Coronary artery (tissue), 2 donors: ENCODE results near the gene RP9.

Experiments
- DNase-seq: peaks from one replicate; pipeline ENCODE4 v3.0.0-alpha.2; 2017; ENCODE audit warnings: low spot score
- H3K27ac ChIP-seq, 2 donors: fragments of 200-600 bp; sonication (generic); one replicate each; pipeline ENCODE4 v1.5.1; 2016 to 2019
- H3K4me3 ChIP-seq: fragments of 200-600 bp; sonication (generic); 2 replicates; pipeline ENCODE4 v1.5.1; 2016; ENCODE audit warnings: mild to moderate bottlenecking, moderate library complexity
- CTCF ChIP-seq: fragments of 200-600 bp; sonication (generic); IDR thresholded peaks from one replicate; pipeline ENCODE4 v1.5.1; 2019; ENCODE audit warnings: antibody characterized with exemption

RP9 gene

DNA sequence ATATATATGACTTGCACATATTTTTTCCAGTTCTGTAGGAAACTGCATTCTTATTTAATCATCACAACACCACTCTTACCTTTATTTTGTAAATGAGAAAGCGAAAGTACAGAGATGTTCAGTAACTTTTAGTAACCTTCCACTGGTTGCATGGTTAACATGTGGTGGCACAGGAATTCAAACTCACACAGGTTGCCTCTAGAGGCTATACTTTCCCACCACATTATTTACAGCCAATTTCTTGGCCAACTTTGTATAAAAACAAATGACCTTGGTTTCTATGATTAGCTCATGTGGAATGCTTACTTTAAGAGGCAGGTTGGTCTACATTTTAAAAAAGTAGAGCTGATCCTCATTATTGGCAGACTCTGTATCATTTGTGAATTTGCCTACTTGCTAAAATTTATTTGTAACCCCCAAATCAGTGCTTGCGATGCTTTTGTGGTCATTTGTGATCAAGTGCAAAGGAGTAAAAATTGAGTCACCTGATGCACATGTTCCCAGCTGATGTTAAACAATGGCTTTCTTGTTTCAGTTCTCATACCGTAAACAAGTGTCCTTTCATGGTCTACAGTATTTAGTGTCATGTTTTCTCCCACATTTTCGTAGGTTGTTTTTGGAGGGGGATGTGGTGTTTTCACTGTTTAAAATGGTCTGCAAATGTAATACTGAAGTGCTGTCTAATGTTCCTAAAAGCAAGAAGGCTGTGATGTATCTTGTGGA, 35.0 kb upstream of the RP9 start:
- DNase-seq = no peak
- Histone ChIP-seq H3K4me3 (no peak overlapping the region), H3K27ac (no peak overlapping the region)
- TF ChIP-seq CTCF = no peak

DNA sequence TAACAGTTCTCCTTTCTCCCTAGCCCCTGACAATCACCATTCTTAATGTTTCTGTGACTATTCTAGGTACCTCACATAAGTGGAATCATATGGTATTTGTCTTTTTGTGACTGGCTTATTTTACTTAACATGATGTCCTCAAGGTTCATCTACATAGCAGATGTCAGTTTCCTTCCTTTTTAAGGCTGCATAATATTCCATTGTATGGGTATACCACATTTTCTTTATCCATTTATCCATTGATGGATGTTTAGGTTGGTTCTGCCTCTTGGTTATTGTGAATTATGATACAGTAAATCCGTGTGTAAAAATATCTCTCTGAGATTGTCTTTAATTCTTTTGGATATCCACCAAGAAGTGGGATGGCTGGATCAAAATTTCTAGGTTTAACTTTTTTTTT, 33.4 kb upstream of the RP9 start:
- Histone ChIP-seq H3K4me3 (no peak overlapping the region), H3K27ac (no peak overlapping the region)
- TF ChIP-seq CTCF = no peak
- DNase-seq = no peak

- DNase-seq = no peak
- no peak for TF ChIP-seq CTCF
Observed at GRCh38 chr7:33137103-33137502, 27.9 kb upstream of the RP9 start.

DNA sequence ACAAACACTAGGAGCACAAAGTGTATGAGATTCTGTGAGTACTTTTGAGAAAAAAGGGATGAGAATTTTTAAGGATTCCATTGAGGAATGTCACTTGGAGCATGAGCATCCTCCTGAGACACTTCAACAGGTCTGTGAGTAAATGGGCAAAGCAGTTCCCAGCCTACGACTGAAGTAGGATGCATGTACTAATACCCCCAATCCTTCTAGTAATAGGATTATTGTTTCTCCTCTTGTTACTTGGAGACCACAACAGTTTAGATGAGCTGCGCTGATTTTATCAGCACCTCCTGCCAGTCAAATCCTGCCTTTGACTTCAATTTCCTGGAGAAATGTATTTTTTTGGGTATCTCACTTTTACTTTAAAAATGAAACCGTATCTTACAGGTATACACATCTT, 21.0 kb upstream of the RP9 start:
- no peak for TF ChIP-seq CTCF
- DNase-seq = no peak
- Histone ChIP-seq H3K27ac (no peak overlapping the region), H3K4me3 (peak overlapping the region; percentile 76)

More at GRCh38 chr7:33137103-33137502, 27.9 kb upstream of the RP9 start:
- H3K27ac ChIP-seq = no peak overlapping the region
- no peak overlapping the region for H3K4me3 ChIP-seq

- DNase-seq = no peak
- Histone ChIP-seq H3K4me3 (peak overlapping the region; percentile 76), H3K27ac (peak overlapping the region in 1 of 2 donors; percentile 91)
- no peak for TF ChIP-seq CTCF
Observed at GRCh38 chr7:33129806-33130153, 20.6 kb upstream of the RP9 start.

DNA sequence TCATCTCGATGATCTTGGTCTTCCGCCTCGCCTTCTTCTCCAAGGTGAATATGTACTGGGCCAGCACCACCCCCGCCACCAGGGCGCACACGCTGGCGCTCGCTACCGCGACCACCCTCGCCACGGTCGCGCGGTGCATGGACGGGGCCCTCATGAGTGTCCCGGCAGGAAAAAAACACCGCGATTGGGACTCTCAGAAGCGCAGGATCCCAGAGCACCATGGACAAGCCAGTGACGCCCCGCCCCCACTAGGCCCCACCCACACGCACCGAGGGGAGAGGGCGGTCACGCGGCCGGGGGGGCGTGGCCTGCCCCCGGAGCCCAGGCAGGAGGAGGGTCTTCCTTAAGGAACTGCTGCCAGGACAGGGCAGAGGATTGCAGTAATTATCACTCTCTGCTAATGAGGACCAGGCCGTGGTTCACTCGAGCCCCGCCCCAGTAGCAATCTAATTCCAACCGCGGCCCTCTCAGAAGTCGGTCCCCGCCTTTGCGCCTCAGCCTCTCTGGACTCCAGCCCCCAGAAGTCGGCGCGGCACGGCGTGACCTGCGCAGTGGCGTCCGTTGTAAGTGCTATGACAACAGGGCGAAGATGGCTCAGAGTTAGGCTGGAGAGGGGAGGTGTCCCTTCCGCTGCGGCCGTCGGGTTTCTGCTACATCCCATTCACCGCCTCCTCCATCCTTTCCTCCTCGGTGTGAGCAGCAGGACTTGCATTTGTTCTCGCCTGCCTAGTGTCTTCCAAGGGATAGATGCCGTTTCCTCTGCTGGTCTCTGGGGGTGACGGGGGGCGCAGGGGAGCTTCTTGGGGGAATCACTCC, 20.0 kb upstream of the RP9 start, which contains the start of gene BBS9:
TSS of gene BBS9 (plus strand) at position 575 of the 816 bp plus-strand sequence. CDS start 16,689 bp downstream, outside the sequence.
- TF ChIP-seq CTCF = no peak
- Histone ChIP-seq H3K27ac (peak within 1 kb of the TSS; percentile 74 to 91), H3K4me3 (peak within 1 kb of the TSS; percentile 76)
- DNase-seq = peak; percentile 94

DNA sequence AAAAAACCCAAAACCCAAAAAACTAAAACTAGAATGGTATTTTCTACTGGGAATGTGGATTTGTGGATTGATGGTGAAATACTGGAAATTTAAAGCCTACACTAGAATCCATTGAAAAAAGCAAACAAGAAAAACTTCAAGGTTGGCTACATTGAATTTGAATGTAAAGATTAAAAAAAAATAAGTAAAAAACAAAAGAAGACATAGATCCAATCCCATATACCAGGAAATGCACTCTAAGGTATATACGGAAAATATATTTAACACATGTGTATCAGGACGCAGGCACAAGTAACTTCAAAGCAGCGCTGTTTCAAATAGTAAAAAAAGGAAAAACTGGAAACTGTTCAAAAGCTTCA, 19.4 kb upstream of the RP9 start:
- Histone ChIP-seq H3K4me3 (peak overlapping the region; percentile 76), H3K27ac (peak overlapping the region; percentile 74 to 91)
- no peak for DNase-seq
- no peak for TF ChIP-seq CTCF
